Breast epithelium (tissue), 4 donors: ENCODE results near the gene IL18RAP. TPM values are rescaled to one million over a fixed set of nuclear protein-coding genes. Genes with fewer than 3 reads are reported as not detected.

Experiments used
- DNase-seq, 2 donors: peaks; one replicate each; pipeline ENCODE4 v3.0.0-alpha.2; 2019; ENCODE audit warnings: low spot score in 2 of 2
- H3K27ac ChIP-seq, 2 donors: fragments of 200-600 bp; sonication (generic) in 1 of 2; one replicate each; pipeline ENCODE4 v1.5.1; 2016 to 2019; ENCODE audit warnings: mild to moderate bottlenecking in 1 of 2
- H3K27me3 ChIP-seq, 2 donors: fragments of 200-600 bp; sonication (generic) in 1 of 2; one replicate each; pipeline versions ENCODE4 v1.5.1 to v1.6.0; 2017 to 2019; ENCODE audit warnings: control low read depth in 1 of 2, mild to moderate bottlenecking in 1 of 2
- H3K36me3 ChIP-seq: fragments of 200-600 bp; one replicate; pipeline ENCODE4 v1.5.1; 2019
- H3K4me1 ChIP-seq, 2 donors: fragments of 200-600 bp; sonication (generic); one replicate each; pipeline ENCODE4 v1.5.1; 2016 to 2019; ENCODE audit warnings: control low read depth in 1 of 2
- H3K4me3 ChIP-seq, 3 donors: fragments of 200-600 bp; sonication (generic); 1 replicate in 2 of 3; 2 replicates in 1 of 3; pipeline ENCODE4 v1.5.1; 2016 to 2019; ENCODE audit warnings: mild to moderate bottlenecking in 3 of 3, moderate library complexity in 2 of 3
- H3K9me3 ChIP-seq, 2 donors: fragments of 200-600 bp; sonication (generic) in 1 of 2; one replicate each; pipeline ENCODE4 v1.5.1; 2016 to 2019; ENCODE audit warnings: control low read depth in 1 of 2
- POLR2A ChIP-seq: fragments of 450-650 bp; IDR thresholded peaks from one replicate; pipeline ENCODE4 v1.6.1; 2016; ENCODE audit warnings: antibody characterized with exemption, mild to moderate bottlenecking, moderate library complexity
- POLR2AphosphoS5 ChIP-seq, 3 donors: sonication (generic); formaldehyde crosslinking; IDR thresholded peaks; one replicate each; pipeline ENCODE4 v1.6.1; 2017; ENCODE audit warnings: antibody characterized with exemption in 3 of 3
- intact Hi-C: fragments of 100-400 bp; cut with DNase I; formaldehyde crosslinking; loops from one replicate; pipeline ENCODE4 v1.15.1; 2023; ENCODE audit warnings: low total_unique reads
- total RNA-seq, 3 donors: library from RNA; depleted of rRNA; stranded (reverse); fragments of >200 nt; gene quantifications; one replicate each; pipeline ENCODE4 v1.1.0, GENCODE V29; 2016
- TF ChIP-seq, protein P1 (sequence below), 3 donors: fragments of 450-650 bp; IDR thresholded peaks; one replicate each; pipeline ENCODE4 v1.5.1; 2016 to 2017; ENCODE audit warnings: antibody characterized with exemption in 3 of 3, mild to moderate bottlenecking in 3 of 3, moderate library complexity in 3 of 3

The IL18RAP gene
- total RNA-seq, 3 donors from 2014 or later: 1.4 to 2.9 (median 2.3) TPM

DNA sequence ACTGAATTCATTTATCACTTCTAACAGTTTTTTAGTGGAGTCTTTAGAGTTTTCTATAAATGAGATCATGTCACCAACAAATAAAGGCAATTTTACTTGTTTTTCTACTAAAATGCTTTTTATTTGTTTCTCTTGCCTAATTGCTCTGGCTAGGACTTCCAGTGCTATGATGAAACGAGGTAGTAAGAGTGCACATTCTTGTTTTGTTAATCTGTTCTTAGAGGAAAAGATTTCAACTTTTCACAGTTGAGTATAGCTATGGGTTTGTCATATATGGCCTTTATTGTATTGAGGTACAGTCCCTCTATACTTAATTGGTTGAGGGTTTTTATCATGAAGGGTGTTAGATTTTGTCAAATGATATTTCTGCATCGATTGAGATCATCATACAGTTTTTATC is 5.6 kb downstream of the IL18RAP start:
- no peak for TF ChIP-seq POLR2A
- TF ChIP-seq, protein P1, sequence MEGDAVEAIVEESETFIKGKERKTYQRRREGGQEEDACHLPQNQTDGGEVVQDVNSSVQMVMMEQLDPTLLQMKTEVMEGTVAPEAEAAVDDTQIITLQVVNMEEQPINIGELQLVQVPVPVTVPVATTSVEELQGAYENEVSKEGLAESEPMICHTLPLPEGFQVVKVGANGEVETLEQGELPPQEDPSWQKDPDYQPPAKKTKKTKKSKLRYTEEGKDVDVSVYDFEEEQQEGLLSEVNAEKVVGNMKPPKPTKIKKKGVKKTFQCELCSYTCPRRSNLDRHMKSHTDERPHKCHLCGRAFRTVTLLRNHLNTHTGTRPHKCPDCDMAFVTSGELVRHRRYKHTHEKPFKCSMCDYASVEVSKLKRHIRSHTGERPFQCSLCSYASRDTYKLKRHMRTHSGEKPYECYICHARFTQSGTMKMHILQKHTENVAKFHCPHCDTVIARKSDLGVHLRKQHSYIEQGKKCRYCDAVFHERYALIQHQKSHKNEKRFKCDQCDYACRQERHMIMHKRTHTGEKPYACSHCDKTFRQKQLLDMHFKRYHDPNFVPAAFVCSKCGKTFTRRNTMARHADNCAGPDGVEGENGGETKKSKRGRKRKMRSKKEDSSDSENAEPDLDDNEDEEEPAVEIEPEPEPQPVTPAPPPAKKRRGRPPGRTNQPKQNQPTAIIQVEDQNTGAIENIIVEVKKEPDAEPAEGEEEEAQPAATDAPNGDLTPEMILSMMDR (IDR thresholded peaks at IDR 0.05): no peak
- TF ChIP-seq POLR2AphosphoS5 (IDR thresholded peaks at IDR 0.05): no peak
- no peak overlapping the region for H3K27ac ChIP-seq
- intact Hi-C loops: no loop called here
- H3K27me3 ChIP-seq: no peaks in the 10 kb centered on the region
- H3K36me3 ChIP-seq: no peaks in the 10 kb centered on the region
- no peak for DNase-seq
- H3K9me3 ChIP-seq: no peaks in the 10 kb centered on the region
- no peak overlapping the region for H3K4me3 ChIP-seq
- H3K4me1 ChIP-seq: no peaks in the 10 kb centered on the region

DNA sequence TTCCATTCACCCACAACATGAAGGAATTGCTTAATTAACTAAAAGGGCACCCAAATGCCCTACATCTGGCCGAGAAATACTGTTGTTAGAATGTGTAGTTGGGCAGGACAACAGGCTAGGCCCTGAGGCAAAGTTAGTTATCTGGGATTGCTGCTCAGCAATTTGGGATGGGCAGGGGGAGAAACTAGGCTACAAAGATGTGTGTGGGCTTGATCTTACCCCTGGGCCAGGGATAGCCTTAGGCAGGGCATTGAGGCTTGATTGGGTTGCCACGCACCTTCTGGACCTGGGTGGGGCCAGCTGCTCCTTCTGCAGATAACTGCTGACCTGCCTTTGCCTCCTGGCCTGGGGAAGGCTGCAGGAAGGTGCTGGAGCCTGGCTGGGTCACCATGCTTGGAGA is 9.4 kb downstream of the IL18RAP start:
- H3K4me3 ChIP-seq: no peak overlapping the region
- no peaks in the 10 kb centered on the region for H3K27me3 ChIP-seq
- H3K4me1 ChIP-seq: no peaks in the 10 kb centered on the region
- intact Hi-C loops: no loop called here
- no peaks in the 10 kb centered on the region for H3K36me3 ChIP-seq
- TF ChIP-seq POLR2AphosphoS5 (IDR thresholded peaks at IDR 0.05) (no peak), POLR2A (no peak)
- TF ChIP-seq, protein P1 (IDR thresholded peaks at IDR 0.05): no peak
- no peak for DNase-seq
- no peaks in the 10 kb centered on the region for H3K9me3 ChIP-seq
- no peak overlapping the region for H3K27ac ChIP-seq

DNA sequence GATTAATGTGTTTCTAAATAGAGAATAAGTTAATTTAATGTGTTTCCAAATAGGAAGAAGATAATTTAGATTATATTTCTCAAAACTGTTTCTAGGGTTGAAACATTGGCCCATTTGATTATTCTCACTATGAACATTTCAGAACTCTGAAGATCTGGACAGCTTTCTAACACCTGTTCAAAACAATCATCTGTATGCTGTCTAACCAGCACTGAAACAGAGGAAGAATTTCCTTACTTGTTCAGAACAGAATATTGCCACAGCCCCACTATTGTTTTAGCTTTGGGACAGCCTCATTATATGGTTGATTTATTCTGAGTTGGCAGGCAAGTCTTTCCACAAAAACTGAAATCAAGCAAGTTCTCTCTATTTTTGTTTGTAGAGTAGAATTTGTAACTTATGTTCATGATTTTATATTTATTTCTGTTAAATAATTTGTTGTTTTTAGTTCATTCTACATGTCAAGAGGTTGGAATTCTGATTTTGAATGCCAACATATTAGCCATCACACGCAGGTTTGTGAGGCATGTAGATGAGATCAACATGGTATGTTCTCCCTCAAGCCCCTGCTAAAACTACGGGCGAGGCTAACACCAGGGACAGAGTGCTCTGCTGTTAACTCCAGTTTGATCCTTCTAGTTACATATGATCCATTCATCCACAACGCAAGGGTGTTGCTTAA is 11.2 kb downstream of the IL18RAP start:
- Histone ChIP-seq H3K27me3 (no peaks in the 10 kb centered on the region), H3K4me3 (no peak overlapping the region), H3K27ac (no peak overlapping the region), H3K9me3 (no peaks in the 10 kb centered on the region), H3K36me3 (no peaks in the 10 kb centered on the region), H3K4me1 (no peaks in the 10 kb centered on the region)
- no peak for DNase-seq
- TF ChIP-seq, protein P1 (IDR thresholded peaks at IDR 0.05): no peak
- TF ChIP-seq POLR2A: no peak
- no peak for TF ChIP-seq POLR2AphosphoS5 (IDR thresholded peaks at IDR 0.05)
- intact Hi-C loops: no loop called here

DNA sequence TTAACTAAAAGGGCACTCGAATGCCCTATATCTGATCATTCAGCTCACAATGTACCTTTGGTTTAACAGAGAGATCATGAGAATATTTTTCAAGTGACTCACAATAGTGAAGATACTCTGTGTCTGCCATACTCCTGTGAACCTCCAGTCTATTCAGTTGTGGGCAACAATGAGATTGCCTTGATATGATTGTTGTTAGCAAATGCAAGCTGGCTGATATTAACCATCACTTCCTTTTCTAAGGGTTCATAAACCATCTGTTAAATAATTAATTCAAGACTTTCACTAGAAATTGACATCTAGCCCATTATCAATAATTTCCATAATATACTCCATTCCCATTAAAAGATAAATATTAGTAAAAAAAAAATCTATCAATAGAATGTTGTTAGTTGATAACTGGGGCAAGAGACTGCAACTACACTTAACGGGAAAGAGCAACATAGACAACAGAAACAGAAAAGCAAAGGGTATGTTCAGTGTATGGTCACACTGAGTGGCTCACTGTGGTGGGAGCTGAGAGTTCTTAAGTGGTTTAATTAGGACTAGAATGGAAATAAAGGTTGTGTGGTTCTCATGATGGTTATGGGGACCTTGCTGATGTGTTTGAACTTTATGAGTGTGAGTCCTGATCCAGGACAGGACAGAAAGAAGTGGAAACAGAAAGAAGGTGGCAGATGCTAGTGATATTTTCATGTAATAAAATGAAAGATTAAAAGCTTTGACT is 11.9 kb downstream of the IL18RAP start:
- Histone ChIP-seq H3K27me3 (no peaks in the 10 kb centered on the region), H3K9me3 (no peaks in the 10 kb centered on the region), H3K36me3 (no peaks in the 10 kb centered on the region), H3K4me3 (no peak overlapping the region), H3K4me1 (no peaks in the 10 kb centered on the region), H3K27ac (no peak overlapping the region)
- DNase-seq: no peak
- TF ChIP-seq POLR2AphosphoS5 (IDR thresholded peaks at IDR 0.05) (no peak), POLR2A (no peak)
- TF ChIP-seq, protein P1 (IDR thresholded peaks at IDR 0.05): no peak
- intact Hi-C loops: no loop called here

DNA sequence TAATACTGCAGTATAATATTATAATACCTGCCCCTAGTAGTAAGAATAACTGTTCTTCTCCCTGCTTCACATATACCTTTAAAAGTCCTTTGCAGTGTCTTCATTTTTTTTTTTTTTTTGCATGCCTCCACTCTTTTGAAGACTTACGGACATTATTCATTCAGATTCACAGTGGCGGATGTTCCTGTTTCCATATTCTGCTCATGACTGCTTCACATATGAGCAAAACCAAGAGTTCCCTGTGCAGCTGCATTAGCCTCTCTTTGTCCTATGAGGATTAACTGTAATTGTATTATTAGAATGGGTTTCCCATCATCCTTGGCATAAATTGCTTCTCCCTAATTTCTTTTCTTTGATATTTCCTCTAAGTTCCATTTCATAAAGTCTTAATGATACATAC is 12.8 kb downstream of the IL18RAP start:
- Histone ChIP-seq H3K27me3 (no peaks in the 10 kb centered on the region), H3K4me3 (no peak overlapping the region), H3K36me3 (no peaks in the 10 kb centered on the region), H3K9me3 (no peaks in the 10 kb centered on the region), H3K27ac (no peak overlapping the region), H3K4me1 (no peaks in the 10 kb centered on the region)
- intact Hi-C loops: no loop called here
- DNase-seq: no peak
- TF ChIP-seq, protein P1 (IDR thresholded peaks at IDR 0.05): no peak
- no peak for TF ChIP-seq POLR2AphosphoS5 (IDR thresholded peaks at IDR 0.05)
- no peak for TF ChIP-seq POLR2A
